Fibroblast of lung (primary cell): ENCODE measurements around the gene NFATC2. TPM values are rescaled to one million over a fixed set of nuclear protein-coding genes. Genes with fewer than 3 reads are reported as not detected.

Experiments
- DNase-seq, 2 donors: peaks; one replicate each; pipeline versions ENCODE4 v3.0.0 to v3.0.0-alpha.2; 2010; ENCODE audit warnings: low read depth in 2 of 2
- H2AFZ ChIP-seq: 2 replicates; pipeline ENCODE4 v1.5.1; 2012; ENCODE audit warnings: low read length, control low read depth, inconsistent platforms
- H3K27ac ChIP-seq: 2 replicates; pipeline ENCODE4 v1.5.1; 2011; ENCODE audit warnings: low read length, control low read depth; ENCODE audit not compliant: insufficient read depth
- H3K27me3 ChIP-seq: 2 replicates; pipeline ENCODE4 v1.5.1; 2011; ENCODE audit warnings: mild to moderate bottlenecking, low read length; ENCODE audit not compliant: control insufficient read depth, insufficient read depth
- H3K36me3 ChIP-seq: 2 replicates; pipeline ENCODE4 v1.5.1; 2011; ENCODE audit warnings: low read length; ENCODE audit not compliant: control insufficient read depth, insufficient read depth
- H3K4me1 ChIP-seq: 2 replicates; pipeline ENCODE4 v1.5.1; 2011; ENCODE audit warnings: low read length; ENCODE audit not compliant: control insufficient read depth, insufficient read depth; ENCODE audit errors: extremely low read depth
- H3K4me2 ChIP-seq: 2 replicates; pipeline ENCODE4 v1.5.1; 2011; ENCODE audit warnings: low read length, control low read depth; ENCODE audit not compliant: insufficient read depth; ENCODE audit errors: extremely low read depth
- H3K4me3 ChIP-seq, 4 experiments: fragments of 200-600 bp in 1 of 4; sonication (generic) in 1 of 4; replicated peaks in 1 of 4; 2 replicates each; pipeline ENCODE4 v1.5.1; 2011 to 2016; ENCODE audit warnings: low read length in 4 of 4, low read depth in 3 of 4, mild to moderate bottlenecking in 3 of 4, control low read depth in 2 of 4, inconsistent platforms in 1 of 4, mixed read lengths in 1 of 4; ENCODE audit not compliant: insufficient read depth in 1 of 4; ENCODE audit errors: control extremely low read depth in 1 of 4
- H3K79me2 ChIP-seq: 2 replicates; pipeline ENCODE4 v1.5.1; 2012; ENCODE audit warnings: mild to moderate bottlenecking, low read length, inconsistent platforms; ENCODE audit not compliant: control insufficient read depth, insufficient read depth
- H3K9ac ChIP-seq: 2 replicates; pipeline ENCODE4 v1.5.1; 2011; ENCODE audit warnings: mild to moderate bottlenecking, low read length, control low read depth; ENCODE audit not compliant: insufficient read depth
- H3K9me3 ChIP-seq: 2 replicates; pipeline ENCODE4 v1.5.1; 2012; ENCODE audit warnings: low read depth, low read length; ENCODE audit not compliant: control insufficient read depth, insufficient read depth
- H4K20me1 ChIP-seq: 2 replicates; pipeline ENCODE4 v1.5.1; 2011; ENCODE audit warnings: low read length; ENCODE audit not compliant: control insufficient read depth, insufficient read depth; ENCODE audit errors: extremely low read depth
- EZH2 ChIP-seq: IDR thresholded peaks from 2 replicates; pipeline ENCODE4 v1.5.1; 2012; ENCODE audit warnings: low read length, control low read depth, mild to moderate bottlenecking; ENCODE audit errors: missing control alignments
- polyA plus RNA-seq, 2 donors: library from polyadenylated mRNA; depleted of rRNA in 1 of 2; stranded (reverse) in 1 of 2; unstranded in 1 of 2; fragments of >200 nt; gene quantifications; 2 replicates each; pipeline ENCODE4 v1.2.1, GENCODE V29; 2011 to 2012; ENCODE audit warnings: missing spikeins in 1 of 2
- total RNA-seq: library from RNA; depleted of rRNA; stranded (reverse); fragments of >200 nt; gene quantifications from 2 replicates; pipeline ENCODE4 v1.2.1, GENCODE V29; 2014
- TF ChIP-seq, protein P1 (sequence below), 2 donors: IDR thresholded peaks in 1 of 2; conservative IDR thresholded peaks in 1 of 2; 1 replicate in 1 of 2; 2 replicates in 1 of 2; pipeline ENCODE4 v1.5.1; 2011 to 2012; ENCODE audit warnings: low read length in 2 of 2, control low read depth in 1 of 2, inconsistent platforms in 1 of 2, low read depth in 1 of 2, mild to moderate bottlenecking in 1 of 2

The NFATC2 gene
- total and polyA plus RNA-seq, 2 donors (not counting 1 experiment from before 2014, with no cell fraction given), result 0.50 to 1.2 TPM

- no peak overlapping the region for H2AFZ ChIP-seq
- TF ChIP-seq, protein P1, sequence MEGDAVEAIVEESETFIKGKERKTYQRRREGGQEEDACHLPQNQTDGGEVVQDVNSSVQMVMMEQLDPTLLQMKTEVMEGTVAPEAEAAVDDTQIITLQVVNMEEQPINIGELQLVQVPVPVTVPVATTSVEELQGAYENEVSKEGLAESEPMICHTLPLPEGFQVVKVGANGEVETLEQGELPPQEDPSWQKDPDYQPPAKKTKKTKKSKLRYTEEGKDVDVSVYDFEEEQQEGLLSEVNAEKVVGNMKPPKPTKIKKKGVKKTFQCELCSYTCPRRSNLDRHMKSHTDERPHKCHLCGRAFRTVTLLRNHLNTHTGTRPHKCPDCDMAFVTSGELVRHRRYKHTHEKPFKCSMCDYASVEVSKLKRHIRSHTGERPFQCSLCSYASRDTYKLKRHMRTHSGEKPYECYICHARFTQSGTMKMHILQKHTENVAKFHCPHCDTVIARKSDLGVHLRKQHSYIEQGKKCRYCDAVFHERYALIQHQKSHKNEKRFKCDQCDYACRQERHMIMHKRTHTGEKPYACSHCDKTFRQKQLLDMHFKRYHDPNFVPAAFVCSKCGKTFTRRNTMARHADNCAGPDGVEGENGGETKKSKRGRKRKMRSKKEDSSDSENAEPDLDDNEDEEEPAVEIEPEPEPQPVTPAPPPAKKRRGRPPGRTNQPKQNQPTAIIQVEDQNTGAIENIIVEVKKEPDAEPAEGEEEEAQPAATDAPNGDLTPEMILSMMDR (conservative IDR thresholded peaks at IDR 0.05 in 1 of 2, IDR thresholded peaks at IDR 0.05 in 1 of 2; ENCODE audit: low read depth in 1 of 2, low read length in 2 of 2), result no peak
- no peak for TF ChIP-seq EZH2
- no peaks in the 10 kb centered on the region for H3K4me1 ChIP-seq
Observed at GRCh38 chr20:51425347-51426106, 117.0 kb downstream of the NFATC2 start.

GRCh38 chr20:51424270-51425117 is 118.0 kb downstream of the NFATC2 start:
- Histone ChIP-seq H2AFZ (no peak overlapping the region), H3K9ac (no peak overlapping the region), H3K79me2 (no peaks in the 10 kb centered on the region), H4K20me1 (no peaks in the 10 kb centered on the region), H3K27me3 (peaks cover 4% of the 10 kb centered on the region), H3K9me3 (no peaks in the 10 kb centered on the region), H3K36me3 (no peaks in the 10 kb centered on the region), H3K4me2 (no peak overlapping the region), H3K4me3 (no peak overlapping the region), H3K27ac (no peak overlapping the region), H3K4me1 (no peaks in the 10 kb centered on the region)
- DNase-seq, result no peak
- TF ChIP-seq, protein P1 (conservative IDR thresholded peaks at IDR 0.05 in 1 of 2, IDR thresholded peaks at IDR 0.05 in 1 of 2; ENCODE audit: low read depth in 1 of 2, low read length in 2 of 2), result no peak
- no peak for TF ChIP-seq EZH2

More at GRCh38 chr20:51425347-51426106, 117.0 kb downstream of the NFATC2 start:
- no peak overlapping the region for H3K4me3 ChIP-seq
- no peaks in the 10 kb centered on the region for H3K79me2 ChIP-seq
- H3K36me3 ChIP-seq, result no peaks in the 10 kb centered on the region
- H4K20me1 ChIP-seq, result no peaks in the 10 kb centered on the region
- H3K4me2 ChIP-seq, result no peak overlapping the region
- H3K9ac ChIP-seq, result no peak overlapping the region
- DNase-seq, result no peak
- no peak overlapping the region for H3K27ac ChIP-seq
- peaks cover 4% of the 10 kb centered on the region for H3K27me3 ChIP-seq
- no peaks in the 10 kb centered on the region for H3K9me3 ChIP-seq

GRCh38 chr20:51423810-51424209 is 118.7 kb downstream of the NFATC2 start:
- H3K36me3 ChIP-seq, result no peaks in the 10 kb centered on the region
- no peaks in the 10 kb centered on the region for H3K9me3 ChIP-seq
- peaks cover 4% of the 10 kb centered on the region for H3K27me3 ChIP-seq
- H3K4me3 ChIP-seq, result no peak overlapping the region
- no peaks in the 10 kb centered on the region for H3K4me1 ChIP-seq
- no peak overlapping the region for H3K4me2 ChIP-seq
- H4K20me1 ChIP-seq, result no peaks in the 10 kb centered on the region
- no peak for TF ChIP-seq EZH2
- TF ChIP-seq, protein P1 (conservative IDR thresholded peaks at IDR 0.05 in 1 of 2, IDR thresholded peaks at IDR 0.05 in 1 of 2; ENCODE audit: low read depth in 1 of 2, low read length in 2 of 2), result no peak
- H3K9ac ChIP-seq, result no peak overlapping the region
- H3K79me2 ChIP-seq, result no peaks in the 10 kb centered on the region
- H3K27ac ChIP-seq, result no peak overlapping the region
- no peak for DNase-seq
- no peak overlapping the region for H2AFZ ChIP-seq
